ENCODE results near the gene CEND1. TPM values are rescaled to one million over a fixed set of nuclear protein-coding genes. Genes with fewer than 3 reads are reported as not detected.

Gene CEND1
- total and polyA plus RNA-seq, 3 donors from 2014 or later: 0.50 to 2.1 (median 1.0) TPM

DNA sequence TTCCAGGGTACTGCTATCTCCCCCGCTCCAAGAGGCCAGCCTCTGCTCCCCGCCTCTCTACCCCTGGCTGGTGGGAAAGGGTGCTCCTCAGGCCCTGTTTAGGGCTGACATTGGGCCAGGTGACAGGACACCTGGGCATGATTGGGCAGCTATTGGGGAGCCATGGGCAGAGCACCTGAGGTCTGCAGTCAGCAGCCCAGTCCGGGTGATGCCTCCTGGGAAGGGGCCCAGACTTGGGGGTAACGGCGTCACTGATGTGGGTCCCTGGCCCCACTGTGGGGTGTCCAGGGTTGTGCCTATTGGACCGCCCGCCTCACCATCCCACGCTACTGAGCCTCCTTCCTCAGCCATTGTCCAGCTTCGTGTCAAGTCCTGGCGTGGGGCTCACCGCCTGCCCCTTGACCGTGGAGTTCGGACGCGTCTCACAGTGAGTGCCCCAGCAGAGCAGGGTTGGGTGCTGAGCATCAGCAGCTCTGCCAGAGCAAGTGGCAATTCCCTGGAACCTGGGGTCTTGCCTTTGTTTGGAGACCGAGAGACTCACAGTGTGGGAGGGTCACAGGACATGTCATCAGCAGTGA lies 9.8 kb downstream of the CEND1 start:
- Histone ChIP-seq H3K27ac (no peak overlapping the region), H3K9me3 (no peaks in the 10 kb centered on the region), H3K4me1 (peaks cover 21% of the 10 kb centered on the region), H3K27me3 (no peaks in the 10 kb centered on the region), H3K4me3 (no peak overlapping the region), H3K36me3 (ENCODE audit: low read depth, missing control alignments) (no peaks in the 10 kb centered on the region)
- no peak for DNase-seq
- intact Hi-C loops (cut with DNase I; ENCODE audit: low total_unique reads): no loop called here
- TF ChIP-seq, protein P1, sequence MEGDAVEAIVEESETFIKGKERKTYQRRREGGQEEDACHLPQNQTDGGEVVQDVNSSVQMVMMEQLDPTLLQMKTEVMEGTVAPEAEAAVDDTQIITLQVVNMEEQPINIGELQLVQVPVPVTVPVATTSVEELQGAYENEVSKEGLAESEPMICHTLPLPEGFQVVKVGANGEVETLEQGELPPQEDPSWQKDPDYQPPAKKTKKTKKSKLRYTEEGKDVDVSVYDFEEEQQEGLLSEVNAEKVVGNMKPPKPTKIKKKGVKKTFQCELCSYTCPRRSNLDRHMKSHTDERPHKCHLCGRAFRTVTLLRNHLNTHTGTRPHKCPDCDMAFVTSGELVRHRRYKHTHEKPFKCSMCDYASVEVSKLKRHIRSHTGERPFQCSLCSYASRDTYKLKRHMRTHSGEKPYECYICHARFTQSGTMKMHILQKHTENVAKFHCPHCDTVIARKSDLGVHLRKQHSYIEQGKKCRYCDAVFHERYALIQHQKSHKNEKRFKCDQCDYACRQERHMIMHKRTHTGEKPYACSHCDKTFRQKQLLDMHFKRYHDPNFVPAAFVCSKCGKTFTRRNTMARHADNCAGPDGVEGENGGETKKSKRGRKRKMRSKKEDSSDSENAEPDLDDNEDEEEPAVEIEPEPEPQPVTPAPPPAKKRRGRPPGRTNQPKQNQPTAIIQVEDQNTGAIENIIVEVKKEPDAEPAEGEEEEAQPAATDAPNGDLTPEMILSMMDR (IDR thresholded peaks at IDR 0.05): no peak
- TF ChIP-seq POLR2A (IDR thresholded peaks at IDR 0.05): no peak
- 91 to 95% methylated on average over 11 to 16 of the region's 16 CpGs for WGBS, 2 donors

DNA sequence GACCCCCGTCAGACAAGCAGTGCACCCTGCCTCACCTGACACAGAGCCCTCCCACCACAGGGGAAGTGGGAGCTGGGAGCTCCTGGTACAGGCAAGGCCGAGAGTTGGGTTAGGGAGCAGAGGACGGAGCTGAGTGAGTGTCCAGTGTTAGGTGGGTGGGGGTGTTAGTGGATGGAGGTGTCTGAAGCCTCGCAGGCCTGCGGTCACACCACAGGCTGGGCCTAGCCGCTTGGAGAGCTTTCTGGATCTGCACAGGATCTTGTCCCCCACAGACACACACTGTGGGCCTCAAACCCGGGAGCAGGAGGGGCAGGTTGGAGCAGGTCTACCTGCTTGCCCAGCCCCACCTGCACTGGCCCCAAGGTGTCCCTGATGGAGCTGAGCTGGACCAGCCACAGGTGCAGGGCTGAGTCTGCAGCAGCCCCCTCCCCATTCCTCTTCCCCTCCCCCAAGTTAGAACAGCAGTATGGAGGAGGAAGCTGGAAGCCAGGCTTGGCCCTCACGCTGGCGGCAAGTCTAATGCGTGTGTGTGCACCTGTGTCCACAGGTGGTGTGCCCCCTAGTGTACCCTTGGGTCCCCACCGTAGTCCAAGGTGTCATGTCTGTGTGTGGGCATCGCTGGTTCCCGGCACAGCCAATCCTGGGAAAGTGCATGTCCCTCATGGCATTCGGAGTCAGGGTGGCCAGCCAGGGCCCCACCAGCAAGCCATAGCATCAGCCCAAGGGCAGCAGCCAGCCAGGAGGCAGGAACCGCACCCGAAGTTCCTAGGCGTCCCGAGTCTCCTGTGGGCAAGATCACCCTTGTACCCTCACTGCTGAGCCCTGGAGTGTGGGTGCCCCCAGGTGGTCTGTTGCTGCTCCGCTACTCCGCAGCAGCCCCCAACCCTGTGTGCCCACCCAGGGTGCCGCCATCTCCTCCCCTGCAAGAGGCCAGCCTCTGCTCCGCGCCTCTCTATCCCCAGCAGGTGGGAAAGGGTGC lies 10.6 kb downstream of the CEND1 start:
- DNase-seq: no peak
- Histone ChIP-seq H3K36me3 (ENCODE audit: low read depth, missing control alignments) (no peaks in the 10 kb centered on the region), H3K4me1 (peaks cover 23% of the 10 kb centered on the region), H3K27me3 (no peaks in the 10 kb centered on the region), H3K4me3 (no peak overlapping the region), H3K9me3 (no peaks in the 10 kb centered on the region), H3K27ac (no peak overlapping the region)
- 84 to 93% methylated on average over 12 to 23 of the region's 23 CpGs for WGBS, 2 donors
- TF ChIP-seq POLR2A (IDR thresholded peaks at IDR 0.05): no peak
- TF ChIP-seq, protein P1 (IDR thresholded peaks at IDR 0.05): no peak
- intact Hi-C loops (cut with DNase I; ENCODE audit: low total_unique reads): no loop called here

DNA sequence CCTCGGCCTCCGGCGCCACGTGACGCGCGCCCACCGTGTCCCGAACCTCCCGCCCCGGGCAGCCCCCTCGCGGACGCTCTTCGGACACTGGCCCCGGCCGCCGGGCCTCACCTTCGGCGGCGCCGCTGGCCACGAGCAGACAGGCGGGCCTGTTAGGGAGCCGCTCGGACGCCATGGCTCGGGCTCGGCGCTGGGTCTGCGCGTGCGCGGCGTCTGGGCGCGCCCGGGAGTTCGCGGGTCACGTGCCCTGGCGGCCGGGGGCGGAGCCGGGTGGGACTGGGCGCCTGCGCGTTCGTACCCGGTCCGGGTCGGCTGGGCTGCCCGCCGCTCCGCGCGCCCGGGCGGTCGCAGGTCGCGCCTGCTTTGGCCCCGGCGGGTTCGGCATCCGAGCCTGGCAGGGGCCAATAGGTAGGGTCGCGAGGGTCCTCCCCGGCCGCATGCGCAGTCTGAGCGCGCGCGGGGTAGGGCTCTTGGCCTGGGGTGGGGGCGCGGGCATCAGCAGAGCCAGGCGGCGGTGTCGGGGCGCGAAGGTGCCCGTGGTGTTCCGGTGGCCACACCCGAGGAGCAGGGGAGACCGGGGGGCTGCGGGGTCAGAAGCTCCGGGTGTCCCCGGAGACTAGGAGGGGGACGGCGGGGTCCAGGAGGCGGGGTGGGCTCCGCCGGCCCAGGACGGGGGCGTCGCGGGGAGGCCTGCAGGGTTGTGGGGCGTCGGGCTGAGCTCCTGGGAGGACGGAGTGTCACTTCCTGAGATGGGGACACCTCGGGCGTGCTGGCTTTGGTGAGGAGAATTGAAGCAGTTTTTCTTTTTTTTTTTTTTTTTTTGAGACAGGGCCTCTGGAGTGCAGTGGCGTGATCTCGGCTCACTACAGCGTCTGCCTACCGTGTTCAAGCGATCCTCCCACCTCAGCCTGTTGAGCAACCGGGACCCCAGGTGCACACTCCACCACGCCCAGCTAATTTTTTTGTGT lies 12.3 kb downstream of the CEND1 start, which contains the start of gene GATD1:
TSS of gene GATD1 (minus strand) at position 200 of the 968 bp plus-strand sequence. CDS start at position 175, 25 bp downstream.
- H3K36me3 ChIP-seq (ENCODE audit: low read depth, missing control alignments): no peaks in the 10 kb centered on the region
- no peaks in the 10 kb centered on the region for H3K9me3 ChIP-seq
- no peaks in the 10 kb centered on the region for H3K27me3 ChIP-seq
- intact Hi-C loops (cut with DNase I; ENCODE audit: low total_unique reads): no loop called here
- peak; percentile 91 for DNase-seq
- H3K4me3 ChIP-seq: peak within 1 kb of the TSS; percentile 67 to 97
- H3K27ac ChIP-seq: peak within 1 kb of the TSS; percentile 82 to 86
- WGBS, 2 donors: 2 to 3% methylated on average over 25 to 72 of the region's 110 CpGs
- peaks cover 27% of the 10 kb centered on the region for H3K4me1 ChIP-seq
- TF ChIP-seq, protein P1 (IDR thresholded peaks at IDR 0.05): no peak
- TF ChIP-seq POLR2A (IDR thresholded peaks at IDR 0.05): peak; percentile 23

DNA sequence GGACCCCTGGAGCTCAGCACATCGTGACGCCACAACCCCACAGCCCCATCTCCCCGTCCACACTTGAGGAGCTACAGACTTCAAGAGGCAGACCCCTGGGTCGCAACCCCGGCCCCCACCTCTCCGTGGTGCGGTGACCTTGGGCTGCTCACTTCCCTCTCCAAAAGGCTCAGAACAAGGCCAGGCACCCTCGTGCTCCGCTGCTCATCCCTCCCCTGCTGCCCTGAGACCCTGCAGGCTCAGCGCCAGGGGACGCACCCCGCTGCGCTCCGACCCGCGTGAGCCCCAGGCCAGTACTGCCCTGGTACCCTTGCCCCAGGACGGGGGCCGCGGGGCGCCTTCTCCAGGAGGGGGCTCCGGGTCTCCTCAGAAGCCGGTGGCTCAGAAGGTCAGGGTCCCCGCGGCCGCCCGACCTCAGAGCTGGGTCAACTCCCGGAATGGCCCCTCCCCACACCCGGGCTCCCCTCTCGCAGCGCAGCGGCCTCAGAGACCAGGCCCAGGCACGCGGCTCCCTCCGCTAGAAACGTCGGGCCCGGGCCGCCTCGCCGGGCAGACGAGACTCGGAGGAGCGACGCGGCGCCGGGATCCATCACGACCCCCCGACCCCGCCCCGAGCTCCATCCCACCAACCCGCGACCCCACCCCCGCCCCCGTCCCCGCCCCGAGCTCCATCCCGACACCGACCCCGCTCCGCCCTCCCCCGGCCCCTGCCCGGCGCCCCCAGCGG lies 13.2 kb downstream of the CEND1 start:
- WGBS, 2 donors: 1 to 2% methylated on average over 13 to 52 of the region's 65 CpGs
- intact Hi-C loops (cut with DNase I; ENCODE audit: low total_unique reads): no loop called here

More for the DNA sequence above, 13.2 kb downstream of the CEND1 start:
- Histone ChIP-seq H3K27me3 (no peaks in the 10 kb centered on the region), H3K36me3 (ENCODE audit: low read depth, missing control alignments) (no peaks in the 10 kb centered on the region), H3K4me1 (peaks cover 30% of the 10 kb centered on the region), H3K9me3 (no peaks in the 10 kb centered on the region), H3K4me3 (peak overlapping the region; percentile 67 to 97), H3K27ac (peak overlapping the region; percentile 14 to 82)
- TF ChIP-seq POLR2A (IDR thresholded peaks at IDR 0.05): no peak
- TF ChIP-seq, protein P1 (IDR thresholded peaks at IDR 0.05): no peak
- DNase-seq: peak; percentile 46

Measured in testis (tissue), 3 donors.